ENCODE data around the gene LRP3. TPM values are rescaled to one million over a fixed set of nuclear protein-coding genes. Genes with fewer than 3 reads are reported as not detected.

LRP3 gene
- total and polyA plus RNA-seq, 9 donors: 1.2 to 138 (median 82.7) TPM

DNA sequence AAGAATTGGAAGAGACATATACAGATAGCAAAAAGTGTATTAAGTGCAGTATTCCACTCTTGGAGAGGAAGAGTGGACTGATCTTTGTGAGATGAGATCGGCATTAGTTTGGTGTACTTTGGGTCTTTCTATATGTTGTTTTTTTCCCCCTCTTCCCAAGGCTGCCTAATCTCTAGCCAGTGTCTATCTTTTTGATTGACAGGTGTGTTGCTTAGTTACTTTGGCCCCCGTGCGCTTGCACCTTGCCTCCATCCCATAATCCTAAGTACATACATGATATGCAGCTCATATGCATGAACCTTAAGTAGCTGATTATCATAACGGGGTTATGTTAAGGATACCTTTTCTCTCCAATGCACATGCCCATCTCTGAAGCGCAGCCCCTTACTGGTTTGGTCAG, 35.8 kb downstream of the LRP3 start:
- Histone ChIP-seq H3K27ac (no peak overlapping the region), H3K27me3 (no peaks in the 10 kb centered on the region), H3K36me3 (no peaks in the 10 kb centered on the region), H3K9me3 (peaks cover 0 to 8% of the 10 kb centered on the region in 2 donors), H3K4me1 (ENCODE audit: insufficient read depth) (no peaks in the 10 kb centered on the region), H3K4me3 (no peak overlapping the region)
- intact Hi-C loops (cut with DNase I): no loop called here
- WGBS, 3 donors: 87 to 94% (median 91%) methylated on average over 5 of the region's 5 CpGs
- no peak for DNase-seq
- TF ChIP-seq CTCF (IDR thresholded peaks at IDR 0.05) (no peak), POLR2A (IDR thresholded peaks at IDR 0.05) (no peak), EP300 (IDR thresholded peaks at IDR 0.05) (no peak)

DNA sequence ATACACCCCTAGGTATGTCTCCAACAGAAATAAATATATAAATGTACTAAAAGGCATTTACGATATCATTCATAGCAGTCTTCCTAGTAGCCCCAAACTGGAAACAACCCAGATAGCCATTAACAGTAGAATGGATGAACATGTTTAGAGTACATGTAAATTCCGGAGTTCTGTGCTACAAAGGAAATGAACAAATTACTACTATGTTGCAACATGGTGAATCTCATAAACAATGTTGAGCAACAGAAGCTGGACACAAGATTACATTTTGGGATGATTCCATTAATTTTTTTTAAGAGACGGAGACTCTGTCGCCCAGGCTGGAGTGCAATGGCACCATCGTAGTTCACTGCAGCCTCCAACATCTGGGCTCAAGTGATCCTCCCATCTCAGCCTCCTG, 37.4 kb downstream of the LRP3 start:
- H3K36me3 ChIP-seq: no peaks in the 10 kb centered on the region
- H3K9me3 ChIP-seq: peaks cover 0 to 8% of the 10 kb centered on the region in 2 donors
- 31 to 46% (median 45%) methylated on average over 5 of the region's 5 CpGs for WGBS, 3 donors
- intact Hi-C loops (cut with DNase I): no loop called here
- H3K4me3 ChIP-seq: no peak overlapping the region
- no peaks in the 10 kb centered on the region for H3K4me1 ChIP-seq (ENCODE audit: insufficient read depth)
- H3K27me3 ChIP-seq: no peaks in the 10 kb centered on the region
- TF ChIP-seq EP300 (IDR thresholded peaks at IDR 0.05) (no peak), POLR2A (IDR thresholded peaks at IDR 0.05) (no peak), CTCF (IDR thresholded peaks at IDR 0.05) (no peak)
- no peak for DNase-seq
- no peak overlapping the region for H3K27ac ChIP-seq

- WGBS, 3 donors: 50 to 60% (median 59%) methylated on average over 12 of the region's 12 CpGs
- intact Hi-C loops (cut with DNase I): no loop called here
- no peaks in the 10 kb centered on the region for H3K27me3 ChIP-seq
These were observed 38.5 kb downstream of the LRP3 start for GRCh38 chr19:33232656-33233055.

DNA sequence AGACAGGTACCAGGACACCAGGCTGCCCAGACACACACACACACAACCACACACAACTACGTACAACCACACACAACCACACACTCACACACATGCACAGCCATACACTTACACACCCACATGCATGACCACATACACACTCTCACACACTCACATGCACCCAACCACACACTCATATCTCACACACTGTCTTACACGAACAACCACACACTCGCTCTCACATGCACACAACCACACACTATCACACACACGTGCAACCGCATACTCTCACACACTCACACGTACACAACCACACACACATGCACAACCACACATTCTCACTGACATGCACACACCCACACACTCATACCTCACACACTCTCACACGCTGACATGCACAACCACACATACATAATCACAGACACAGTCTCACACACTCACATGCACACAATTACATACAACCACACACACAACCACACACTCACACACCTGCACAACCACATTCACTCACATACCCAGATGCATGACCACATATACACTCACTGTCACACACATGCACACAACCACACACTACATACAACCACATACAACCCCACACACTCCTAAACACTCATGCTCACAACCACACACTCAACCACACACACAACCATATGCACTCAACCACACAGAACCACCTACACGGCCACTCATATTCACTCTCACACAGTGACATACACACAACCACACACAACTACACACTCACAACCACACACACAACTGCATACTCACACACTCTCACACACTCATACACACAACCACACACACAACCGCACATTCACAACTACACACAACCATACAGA, 39.1 kb downstream of the LRP3 start:
- TF ChIP-seq CTCF (IDR thresholded peaks at IDR 0.05) (no peak), POLR2A (IDR thresholded peaks at IDR 0.05) (no peak), EP300 (IDR thresholded peaks at IDR 0.05) (no peak)
- H3K9me3 ChIP-seq: no peaks in the 10 kb centered on the region
- intact Hi-C loops (cut with DNase I): no loop called here
- H3K27me3 ChIP-seq: no peaks in the 10 kb centered on the region
- H3K36me3 ChIP-seq: no peaks in the 10 kb centered on the region
- 86 to 94% (median 88%) methylated on average over 9 of the region's 9 CpGs for WGBS, 3 donors
- DNase-seq: no peak
- no peak overlapping the region for H3K4me3 ChIP-seq
- H3K4me1 ChIP-seq (ENCODE audit: insufficient read depth): no peaks in the 10 kb centered on the region
- H3K27ac ChIP-seq: no peak overlapping the region

More at GRCh38 chr19:33232656-33233055, 38.5 kb downstream of the LRP3 start:
- TF ChIP-seq POLR2A (IDR thresholded peaks at IDR 0.05) (no peak), EP300 (IDR thresholded peaks at IDR 0.05) (no peak), CTCF (IDR thresholded peaks at IDR 0.05) (no peak)
- no peak overlapping the region for H3K4me3 ChIP-seq
- H3K27ac ChIP-seq: no peak overlapping the region
- no peaks in the 10 kb centered on the region for H3K9me3 ChIP-seq
- no peaks in the 10 kb centered on the region for H3K36me3 ChIP-seq
- no peaks in the 10 kb centered on the region for H3K4me1 ChIP-seq (ENCODE audit: insufficient read depth)
- DNase-seq: no peak

Measured in ovary (tissue), 9 donors.